Kidney epithelial cell (primary cell): ENCODE measurements around the gene CYP20A1. TPM values are rescaled to one million over a fixed set of nuclear protein-coding genes. Genes with fewer than 3 reads are reported as not detected.
"Not testable (repeated sequence)": the region's sequence is repeated elsewhere in the genome, so short reads cannot be mapped to it uniquely, and the experiment has no call there.

ENCODE experiments used
- DNase-seq: peaks from one replicate; pipeline ENCODE4 v3.0.0-alpha.2; 2010; ENCODE audit warnings: low read depth
- H3K27me3 ChIP-seq: 2 replicates; pipeline ENCODE4 v1.6.0; 2011; ENCODE audit warnings: low read length; ENCODE audit not compliant: control insufficient read depth, insufficient read depth
- H3K36me3 ChIP-seq: 2 replicates; pipeline ENCODE4 v1.5.1; 2011; ENCODE audit warnings: low read length; ENCODE audit not compliant: control insufficient read depth, insufficient read depth
- H3K4me3 ChIP-seq: 2 replicates; pipeline ENCODE4 v1.5.1; 2011; ENCODE audit warnings: low read depth, mild to moderate bottlenecking, control low read depth, low read length
- CTCF ChIP-seq: IDR thresholded peaks from 2 replicates; pipeline ENCODE4 v1.5.1; 2011; ENCODE audit warnings: mild to moderate bottlenecking, moderate library complexity, low read length, control low read depth, inconsistent platforms; ENCODE audit not compliant: insufficient read depth, poor library complexity, severe bottlenecking
- total RNA-seq: library from RNA; depleted of rRNA; stranded (reverse); fragments of >200 nt; gene quantifications from 2 replicates; pipeline ENCODE4 v1.2.3, GENCODE V29; 2015

Gene CYP20A1
- total RNA-seq, 1 donor from 2014 or later = 24.9 TPM

GRCh38 chr2:203330434-203330833 is 91.6 kb downstream of the CYP20A1 start:
- no peaks in the 10 kb centered on the region for H3K36me3 ChIP-seq
- TF ChIP-seq CTCF = no peak
- DNase-seq = no peak
- no peaks in the 10 kb centered on the region for H3K27me3 ChIP-seq
- H3K4me3 ChIP-seq = no peak overlapping the region

DNA sequence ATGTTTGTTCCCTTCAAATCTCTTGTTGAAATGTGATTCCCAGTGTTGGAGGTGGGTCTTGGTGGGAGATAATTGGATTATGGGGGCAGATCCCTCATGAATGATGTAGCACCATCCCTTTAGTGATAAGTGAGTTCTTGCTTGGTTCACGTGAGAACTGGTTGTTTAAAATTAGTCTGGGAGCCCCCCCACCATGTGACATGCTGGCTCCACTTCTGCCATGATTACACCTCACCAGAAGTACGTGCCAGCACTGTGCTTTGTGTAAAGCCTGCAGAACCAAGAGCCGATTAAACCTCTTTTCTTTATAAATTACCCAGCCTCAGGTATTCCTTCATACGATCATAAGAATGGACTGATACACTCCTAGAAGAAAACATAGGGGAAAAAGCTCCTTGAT is 99.5 kb downstream of the CYP20A1 start:
- no peak for DNase-seq
- Histone ChIP-seq H3K27me3 (no peaks in the 10 kb centered on the region), H3K36me3 (no peaks in the 10 kb centered on the region), H3K4me3 (no peak overlapping the region)
- no peak for TF ChIP-seq CTCF

DNA sequence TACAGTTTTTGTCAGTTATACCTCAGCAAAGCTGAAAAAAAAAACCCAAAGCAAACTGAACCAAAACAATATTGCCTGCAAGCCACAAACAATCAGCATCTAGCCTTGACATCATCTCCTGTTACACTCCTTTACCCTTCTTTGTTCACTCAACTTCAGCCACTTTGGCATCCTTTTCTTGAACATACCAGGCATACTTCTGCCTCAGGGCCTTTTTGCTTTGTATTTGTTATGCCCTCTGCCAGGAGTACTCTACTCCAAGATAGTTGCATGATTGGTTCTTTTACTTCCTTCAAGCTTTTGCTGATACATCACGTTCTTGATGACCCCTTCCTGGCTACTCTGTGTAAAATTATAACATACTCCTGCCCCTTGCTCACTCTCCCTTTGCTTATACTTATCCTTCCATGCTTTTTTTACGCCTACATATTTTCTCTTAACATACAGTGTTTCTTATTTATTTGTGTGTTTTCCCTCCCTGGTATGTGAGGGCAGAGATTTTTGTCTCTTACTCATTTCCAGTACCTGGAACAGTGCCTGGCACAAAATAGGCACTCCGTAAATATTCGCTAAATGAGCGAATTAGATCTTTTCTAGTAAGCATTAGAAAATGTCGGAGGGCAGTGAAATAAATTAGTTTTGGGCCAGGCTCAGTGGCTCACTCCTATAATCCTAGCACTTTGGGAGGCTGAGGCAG is 102.1 kb downstream of the CYP20A1 start:
- Histone ChIP-seq H3K27me3 (no peaks in the 10 kb centered on the region), H3K36me3 (no peaks in the 10 kb centered on the region), H3K4me3 (no peak overlapping the region)
- peak; percentile 50 for DNase-seq
- TF ChIP-seq CTCF = no peak

DNA sequence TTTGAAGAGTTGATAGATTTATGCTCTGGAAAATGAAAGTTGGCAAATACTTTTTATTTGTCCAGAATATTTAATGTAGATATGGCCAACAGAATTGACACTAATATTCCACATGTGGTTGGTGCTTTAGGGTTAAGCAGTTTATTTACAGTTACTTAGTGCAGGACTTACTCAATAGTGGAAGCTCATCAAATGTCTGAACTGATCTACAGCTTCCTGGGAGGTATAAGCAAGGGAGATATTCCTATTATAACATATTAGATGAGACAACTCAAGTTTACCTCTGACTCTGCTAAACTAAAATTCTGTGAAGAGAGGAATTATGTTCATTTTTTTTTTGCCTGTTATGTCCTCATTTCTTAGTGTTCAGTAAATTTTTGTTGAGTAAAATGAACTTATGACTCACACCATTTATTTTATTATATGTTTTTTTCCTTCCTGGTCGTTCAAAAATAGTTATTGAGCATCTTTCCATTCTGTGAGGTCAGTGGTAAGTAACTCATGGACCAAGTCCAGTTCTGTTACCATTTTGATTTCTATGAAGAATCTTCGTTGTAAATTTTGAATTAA is 103.0 kb downstream of the CYP20A1 start:
- Histone ChIP-seq H3K4me3 (no peak overlapping the region), H3K36me3 (no peaks in the 10 kb centered on the region), H3K27me3 (no peaks in the 10 kb centered on the region)
- DNase-seq = no peak
- TF ChIP-seq CTCF = no peak

- not testable (repeated sequence) for DNase-seq, H3K36me3 ChIP-seq, H3K4me3 ChIP-seq, H3K27me3 ChIP-seq
Observed at GRCh38 chr2:203342374-203342773, 103.6 kb downstream of the CYP20A1 start.

DNA sequence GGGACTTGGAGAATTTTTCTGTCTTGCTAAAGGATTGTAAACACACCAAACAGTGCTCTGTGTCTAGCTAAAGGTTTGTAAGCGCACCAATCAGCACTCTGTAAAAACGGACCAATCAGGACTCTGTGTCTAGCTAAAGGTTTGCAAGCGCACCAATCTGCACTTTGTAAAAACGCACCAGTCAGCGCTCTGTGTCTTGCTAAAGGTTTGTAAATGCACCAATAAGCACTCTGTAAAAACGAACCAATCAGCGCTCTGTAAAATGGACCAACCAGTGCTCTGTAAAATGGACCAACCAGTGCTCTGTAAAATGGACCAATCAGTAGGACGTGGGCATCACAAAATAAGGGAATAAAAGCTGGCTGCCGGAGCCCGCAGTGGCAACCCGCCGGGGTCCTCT is 105.8 kb downstream of the CYP20A1 start:
- H3K36me3 ChIP-seq = no peaks in the 10 kb centered on the region
- no peak for TF ChIP-seq CTCF
- H3K4me3 ChIP-seq = no peak overlapping the region
- no peak for DNase-seq
- no peaks in the 10 kb centered on the region for H3K27me3 ChIP-seq
